Measurements from ENCODE around the gene RRAGA. TPM values are rescaled to one million over a fixed set of nuclear protein-coding genes. Genes with fewer than 3 reads are reported as not detected.

RRAGA gene
- total RNA-seq, 1 donor from 2014 or later: 81.8 TPM

DNA sequence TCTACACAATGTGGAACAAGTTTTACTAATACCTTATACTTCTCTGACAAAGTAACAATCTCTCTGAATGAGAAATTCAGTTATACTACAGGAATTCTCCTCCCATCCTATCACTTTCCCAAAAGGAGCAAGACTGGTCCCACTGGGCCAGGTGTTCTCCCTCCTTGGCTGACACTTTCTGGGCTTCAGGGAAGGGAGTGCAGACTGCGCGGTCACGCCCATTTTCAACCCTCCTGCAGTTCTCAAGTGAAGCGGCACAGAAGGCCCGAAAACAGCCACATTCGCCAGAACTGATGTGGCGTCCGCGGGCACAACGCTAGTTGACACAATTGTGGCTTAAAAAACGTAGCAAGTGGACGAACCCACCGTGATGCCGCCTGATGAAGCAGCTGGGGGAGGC is 16.8 kb upstream of the RRAGA start:
- H3K4me3 Mint-ChIP-seq (ENCODE audit: unreplicated experiment): no peak overlapping the region
- Histone ChIP-seq H3K9me3 (ENCODE audit: insufficient read depth, low read depth, low read length) (no peaks in the 10 kb centered on the region), H3K79me2 (ENCODE audit: insufficient read depth, low read length) (no peaks in the 10 kb centered on the region), H3K27ac (ENCODE audit: low read depth, low read length) (no peak overlapping the region), H2AFZ (ENCODE audit: low read depth, low read length) (peak overlapping the region; percentile 18), H3K36me3 (ENCODE audit: insufficient read depth, low read length) (no peaks in the 10 kb centered on the region), H3K27me3 (ENCODE audit: insufficient read depth, low read length) (peaks cover 4% of the 10 kb centered on the region), H3K9ac (ENCODE audit: low read length) (no peak overlapping the region), H3K4me1 (ENCODE audit: insufficient read depth, low read length) (no peaks in the 10 kb centered on the region), H3K4me2 (ENCODE audit: low read length) (peak overlapping the region; percentile 37), H4K20me1 (ENCODE audit: insufficient read depth, low read length) (no peaks in the 10 kb centered on the region), H3K4me3 (ENCODE audit: insufficient read depth, low read depth, low read length) (no peak overlapping the region)
- DNase-seq (ENCODE audit: low read depth) (no peak), FAIRE-seq (no peak)
- H3K27ac Mint-ChIP-seq (ENCODE audit: unreplicated experiment): no peak overlapping the region
- H3K4me1 Mint-ChIP-seq (ENCODE audit: low read depth, unreplicated experiment): peaks cover 4% of the 10 kb centered on the region
- peaks cover 1% of the 10 kb centered on the region for H3K9me3 Mint-ChIP-seq (ENCODE audit: unreplicated experiment)
- TF ChIP-seq, protein P1, sequence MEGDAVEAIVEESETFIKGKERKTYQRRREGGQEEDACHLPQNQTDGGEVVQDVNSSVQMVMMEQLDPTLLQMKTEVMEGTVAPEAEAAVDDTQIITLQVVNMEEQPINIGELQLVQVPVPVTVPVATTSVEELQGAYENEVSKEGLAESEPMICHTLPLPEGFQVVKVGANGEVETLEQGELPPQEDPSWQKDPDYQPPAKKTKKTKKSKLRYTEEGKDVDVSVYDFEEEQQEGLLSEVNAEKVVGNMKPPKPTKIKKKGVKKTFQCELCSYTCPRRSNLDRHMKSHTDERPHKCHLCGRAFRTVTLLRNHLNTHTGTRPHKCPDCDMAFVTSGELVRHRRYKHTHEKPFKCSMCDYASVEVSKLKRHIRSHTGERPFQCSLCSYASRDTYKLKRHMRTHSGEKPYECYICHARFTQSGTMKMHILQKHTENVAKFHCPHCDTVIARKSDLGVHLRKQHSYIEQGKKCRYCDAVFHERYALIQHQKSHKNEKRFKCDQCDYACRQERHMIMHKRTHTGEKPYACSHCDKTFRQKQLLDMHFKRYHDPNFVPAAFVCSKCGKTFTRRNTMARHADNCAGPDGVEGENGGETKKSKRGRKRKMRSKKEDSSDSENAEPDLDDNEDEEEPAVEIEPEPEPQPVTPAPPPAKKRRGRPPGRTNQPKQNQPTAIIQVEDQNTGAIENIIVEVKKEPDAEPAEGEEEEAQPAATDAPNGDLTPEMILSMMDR (IDR thresholded peaks at IDR 0.05; ENCODE audit: insufficient read depth, low read depth, low read length): no peak
- no peak for TF ChIP-seq EZH2 (IDR thresholded peaks at IDR 0.05; ENCODE audit: insufficient read depth, low read length)
- peaks cover 3% of the 10 kb centered on the region for H3K27me3 Mint-ChIP-seq (ENCODE audit: low read depth, unreplicated experiment)
- H3K36me3 Mint-ChIP-seq (ENCODE audit: low read depth, unreplicated experiment): no peaks in the 10 kb centered on the region

- Mint-ChIP-seq H3K4me3 (ENCODE audit: unreplicated experiment) (no peak within 1 kb of the TSS), H3K27ac (ENCODE audit: unreplicated experiment) (no peak within 1 kb of the TSS), H3K9me3 (ENCODE audit: unreplicated experiment) (peaks cover 1% of the 10 kb centered on the region), H3K36me3 (ENCODE audit: low read depth, unreplicated experiment) (no peaks in the 10 kb centered on the region), H3K4me1 (ENCODE audit: low read depth, unreplicated experiment) (peaks cover 4% of the 10 kb centered on the region), H3K27me3 (ENCODE audit: low read depth, unreplicated experiment) (peaks cover 3% of the 10 kb centered on the region)
- Histone ChIP-seq H3K4me3 (ENCODE audit: insufficient read depth, low read depth, low read length) (no peak within 1 kb of the TSS), H3K9me3 (ENCODE audit: insufficient read depth, low read depth, low read length) (no peaks in the 10 kb centered on the region), H3K27ac (ENCODE audit: low read depth, low read length) (no peak within 1 kb of the TSS), H4K20me1 (ENCODE audit: insufficient read depth, low read length) (no peaks in the 10 kb centered on the region), H3K36me3 (ENCODE audit: insufficient read depth, low read length) (no peaks in the 10 kb centered on the region), H3K79me2 (ENCODE audit: insufficient read depth, low read length) (no peaks in the 10 kb centered on the region), H3K4me2 (ENCODE audit: low read length) (peak within 1 kb of the TSS; percentile 37), H2AFZ (ENCODE audit: low read depth, low read length) (peak within 1 kb of the TSS; percentile 18), H3K4me1 (ENCODE audit: insufficient read depth, low read length) (no peaks in the 10 kb centered on the region), H3K9ac (ENCODE audit: low read length) (no peak within 1 kb of the TSS), H3K27me3 (ENCODE audit: insufficient read depth, low read length) (peaks cover 4% of the 10 kb centered on the region)
- FAIRE-seq: no peak
- TF ChIP-seq EZH2 (IDR thresholded peaks at IDR 0.05; ENCODE audit: insufficient read depth, low read length): no peak
- TF ChIP-seq, protein P1 (IDR thresholded peaks at IDR 0.05; ENCODE audit: insufficient read depth, low read depth, low read length): no peak
- DNase-seq (ENCODE audit: low read depth): no peak
Observed at GRCh38 chr9:19033015-19033414, 16.2 kb upstream of the RRAGA start, which contains the start of gene SAXO1. SAXO1 (minus strand) TSS chr9:19033209; CDS start chr9:19032908, 301 bp downstream.

GRCh38 chr9:19036611-19037010 is 12.6 kb upstream of the RRAGA start:
- H3K27me3 Mint-ChIP-seq (ENCODE audit: low read depth, unreplicated experiment): no peaks in the 10 kb centered on the region
- no peaks in the 10 kb centered on the region for H3K4me1 Mint-ChIP-seq (ENCODE audit: low read depth, unreplicated experiment)
- Histone ChIP-seq H3K4me1 (ENCODE audit: insufficient read depth, low read length) (no peaks in the 10 kb centered on the region), H3K4me3 (ENCODE audit: insufficient read depth, low read depth, low read length) (no peak overlapping the region), H3K27ac (ENCODE audit: low read depth, low read length) (no peak overlapping the region), H3K36me3 (ENCODE audit: insufficient read depth, low read length) (no peaks in the 10 kb centered on the region), H3K9me3 (ENCODE audit: insufficient read depth, low read depth, low read length) (no peaks in the 10 kb centered on the region), H3K79me2 (ENCODE audit: insufficient read depth, low read length) (no peaks in the 10 kb centered on the region), H4K20me1 (ENCODE audit: insufficient read depth, low read length) (no peaks in the 10 kb centered on the region), H3K27me3 (ENCODE audit: insufficient read depth, low read length) (peaks cover 4% of the 10 kb centered on the region), H3K9ac (ENCODE audit: low read length) (no peak overlapping the region), H2AFZ (ENCODE audit: low read depth, low read length) (no peak overlapping the region), H3K4me2 (ENCODE audit: low read length) (no peak overlapping the region)
- H3K27ac Mint-ChIP-seq (ENCODE audit: unreplicated experiment): no peak overlapping the region
- peaks cover 1% of the 10 kb centered on the region for H3K9me3 Mint-ChIP-seq (ENCODE audit: unreplicated experiment)
- no peak for FAIRE-seq
- DNase-seq (ENCODE audit: low read depth): no peak
- no peaks in the 10 kb centered on the region for H3K36me3 Mint-ChIP-seq (ENCODE audit: low read depth, unreplicated experiment)
- TF ChIP-seq EZH2 (IDR thresholded peaks at IDR 0.05; ENCODE audit: insufficient read depth, low read length): no peak
- TF ChIP-seq, protein P1 (IDR thresholded peaks at IDR 0.05; ENCODE audit: insufficient read depth, low read depth, low read length): no peak
- no peak overlapping the region for H3K4me3 Mint-ChIP-seq (ENCODE audit: unreplicated experiment)

Data from astrocyte (in vitro differentiated cells and primary cell).